ENCODE results near the gene GPRC5C.
"Not testable (repeated sequence)": the region's sequence is repeated elsewhere in the genome, so short reads cannot be mapped to it uniquely, and the experiment has no call there.

The GPRC5C gene

DNA sequence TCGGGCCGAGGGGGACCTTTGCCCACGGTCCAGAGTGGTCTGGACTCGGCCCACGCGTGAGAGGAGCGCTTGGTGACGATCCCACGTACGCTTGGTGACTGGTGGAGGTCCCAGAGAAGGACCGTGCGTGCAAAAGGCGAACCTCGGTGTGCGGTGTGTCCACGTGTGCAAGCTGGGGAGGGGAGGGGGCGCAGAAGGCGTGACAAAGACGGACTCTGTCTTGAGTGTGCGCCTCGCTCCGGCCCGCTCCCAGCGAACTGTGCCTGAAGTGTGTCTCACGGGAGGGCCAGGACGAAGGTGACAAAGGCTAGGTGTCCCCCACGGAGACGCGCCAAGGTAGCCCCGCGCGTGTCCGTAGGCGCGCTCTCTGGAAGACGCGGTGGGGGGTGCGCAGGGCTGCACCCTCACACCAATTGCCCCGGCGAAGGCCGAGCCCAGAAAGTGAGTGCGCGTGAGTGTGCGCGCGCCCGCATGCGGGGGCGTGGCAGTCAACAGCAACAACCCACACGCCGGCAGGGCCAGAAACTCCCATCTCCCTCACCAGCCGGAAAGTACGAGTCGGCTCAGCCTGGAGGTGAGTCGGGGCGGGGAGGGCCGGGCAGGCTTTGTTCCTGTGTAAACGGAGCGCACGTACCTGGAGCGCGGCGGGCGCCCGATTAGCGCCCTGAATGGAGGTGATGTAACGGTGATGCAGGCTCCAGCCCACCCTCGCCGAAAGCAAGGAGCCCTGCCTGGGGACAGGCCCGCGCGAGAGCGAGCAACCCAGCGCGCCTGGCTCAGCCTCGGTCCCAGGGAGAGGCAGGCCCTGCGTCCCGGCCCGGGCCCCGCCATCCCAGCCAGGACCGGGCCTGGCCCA, at the start of gene GPRC5C:
Gene GPRC5C, plus strand, starts transcription at position 521 of the 856 bp plus-strand sequence. CDS start 7,689 bp downstream, outside the sequence.
- no peak for DNase-seq (ENCODE audit: low spot score)

DNA sequence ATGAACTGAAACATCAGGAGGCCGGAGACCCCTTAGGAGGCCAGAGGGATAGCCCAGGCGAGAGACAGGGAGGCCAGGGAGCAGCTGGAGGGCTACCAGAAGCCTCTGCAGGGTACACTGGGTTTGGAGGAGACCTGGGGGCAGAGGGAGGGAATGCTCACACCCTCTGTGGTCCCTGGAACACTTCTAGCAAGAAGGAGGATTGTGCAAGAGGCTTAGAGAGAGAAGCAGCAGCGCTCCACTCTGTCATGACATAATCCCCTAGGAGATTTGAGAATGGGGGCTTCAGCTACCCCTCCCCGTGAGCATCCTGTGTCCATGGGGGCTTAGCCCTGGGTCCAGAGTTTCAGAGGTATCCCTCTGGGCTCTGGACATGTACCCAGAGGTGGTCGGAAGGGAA, 48.7 kb upstream of the GPRC5C start:
- no peak for DNase-seq (ENCODE audit: low spot score)

GRCh38 chr17:74385201-74385600, 46.7 kb upstream of the GPRC5C start:
- DNase-seq (ENCODE audit: low spot score) = no peak

DNA sequence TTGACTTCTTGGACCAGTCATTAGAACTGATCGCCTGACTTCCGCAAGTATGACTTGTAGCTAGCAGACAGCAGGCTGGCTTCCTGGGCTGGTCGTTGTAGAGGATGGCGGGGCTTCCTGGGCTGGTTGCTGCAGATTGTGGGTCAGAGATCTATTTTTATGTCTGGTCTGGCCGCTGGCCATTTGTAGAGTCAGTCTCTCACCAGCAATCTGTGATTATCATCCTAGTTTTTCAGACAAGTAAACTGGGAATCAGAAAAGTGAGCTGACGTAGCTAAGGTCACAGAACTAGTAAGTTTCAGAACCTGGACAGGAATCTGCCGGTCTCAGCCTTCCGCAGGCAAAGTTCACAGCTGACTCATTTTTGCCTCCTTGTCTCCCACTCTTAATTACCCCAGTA, 45.5 kb upstream of the GPRC5C start:
- DNase-seq (ENCODE audit: low spot score) = no peak

- DNase-seq (ENCODE audit: low spot score) = no peak
Observed at GRCh38 chr17:74387365-74388218, 44.3 kb upstream of the GPRC5C start.

GRCh38 chr17:74389084-74389753, 42.7 kb upstream of the GPRC5C start:
- no peak for DNase-seq (ENCODE audit: low spot score)

DNA sequence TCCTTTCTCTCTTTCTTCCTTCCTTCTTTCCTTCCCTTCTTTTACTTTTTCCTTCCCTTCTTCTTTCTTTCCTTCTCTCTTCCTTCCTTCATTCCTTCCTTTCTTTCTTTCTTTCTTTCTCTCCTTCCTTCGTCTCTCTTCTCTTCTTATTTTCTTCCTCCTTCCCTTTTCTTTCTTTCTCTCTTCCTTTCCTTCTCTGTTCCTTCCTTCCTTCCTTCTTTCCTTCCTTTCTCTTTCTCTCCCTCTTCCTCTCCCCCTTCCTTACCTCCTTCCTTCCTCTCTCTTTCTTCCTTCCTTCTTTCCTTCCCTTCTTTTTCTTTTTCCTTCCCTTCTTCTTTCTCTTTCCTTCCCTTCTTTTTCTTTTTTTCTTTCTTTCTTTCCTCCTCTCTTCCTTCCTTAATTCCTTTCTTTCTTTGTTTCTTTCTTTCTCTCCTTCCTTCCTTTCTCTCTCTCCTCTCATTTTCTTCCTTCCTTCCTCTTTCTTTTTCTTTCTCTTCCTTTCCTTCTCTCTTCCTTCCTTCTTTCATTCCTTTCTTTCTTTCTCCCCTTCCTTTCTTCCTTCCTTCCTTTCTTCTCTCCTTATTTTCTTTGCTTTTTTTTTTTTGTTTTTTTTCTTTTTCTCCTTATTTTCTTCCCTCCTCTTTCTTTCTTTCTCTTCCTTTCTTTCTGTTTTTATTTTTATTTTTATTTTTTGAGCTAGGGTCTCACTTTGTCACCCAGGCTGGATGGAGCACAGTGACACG, 41.8 kb upstream of the GPRC5C start:
- no peak for DNase-seq (ENCODE audit: low spot score)

GRCh38 chr17:74390680-74391653, 40.9 kb upstream of the GPRC5C start:
- DNase-seq (ENCODE audit: low spot score) = no peak

DNA sequence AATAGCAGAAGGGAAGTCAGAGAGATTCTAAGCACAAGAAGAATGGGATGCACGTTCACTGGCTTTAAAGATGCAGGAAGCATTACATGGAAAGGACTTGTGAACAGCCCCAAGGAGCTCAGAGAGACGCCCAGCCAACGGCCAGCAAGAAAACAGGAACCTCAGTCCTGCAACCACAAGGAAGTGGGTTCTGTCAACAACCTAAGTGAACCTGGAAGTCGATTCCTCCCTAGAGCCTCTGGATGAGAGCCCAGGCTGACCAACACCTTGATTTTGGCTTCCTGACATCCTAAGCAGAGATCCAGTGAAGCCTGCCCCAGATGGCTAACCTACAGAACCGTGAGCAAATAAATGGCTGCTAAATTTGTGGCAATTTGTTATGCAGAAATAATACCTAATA, 40.1 kb upstream of the GPRC5C start:
- DNase-seq (ENCODE audit: low spot score) = no peak

DNA sequence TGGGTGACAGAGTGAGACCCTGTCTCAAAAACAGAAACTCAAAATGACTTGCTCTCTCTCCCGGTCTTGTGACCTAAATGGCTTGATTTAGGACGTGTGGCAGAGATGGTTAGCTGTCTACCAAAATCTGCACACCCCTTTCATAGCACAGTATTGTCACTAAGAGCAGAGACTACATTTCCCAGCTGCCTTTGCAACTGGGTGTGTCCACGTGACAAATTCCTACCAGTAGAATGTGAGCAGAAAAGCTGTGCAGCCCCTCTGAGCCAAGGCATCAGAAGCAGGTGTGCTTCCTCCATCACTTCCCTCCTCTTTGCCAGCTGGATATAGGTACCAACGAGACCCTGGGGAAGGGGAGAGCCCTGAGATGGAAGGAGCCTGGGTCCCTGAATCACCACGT, 39.0 kb upstream of the GPRC5C start:
- no peak for DNase-seq (ENCODE audit: low spot score)

- no peak for DNase-seq (ENCODE audit: low spot score)
Observed at GRCh38 chr17:74393346-74393942, 38.4 kb upstream of the GPRC5C start.

DNA sequence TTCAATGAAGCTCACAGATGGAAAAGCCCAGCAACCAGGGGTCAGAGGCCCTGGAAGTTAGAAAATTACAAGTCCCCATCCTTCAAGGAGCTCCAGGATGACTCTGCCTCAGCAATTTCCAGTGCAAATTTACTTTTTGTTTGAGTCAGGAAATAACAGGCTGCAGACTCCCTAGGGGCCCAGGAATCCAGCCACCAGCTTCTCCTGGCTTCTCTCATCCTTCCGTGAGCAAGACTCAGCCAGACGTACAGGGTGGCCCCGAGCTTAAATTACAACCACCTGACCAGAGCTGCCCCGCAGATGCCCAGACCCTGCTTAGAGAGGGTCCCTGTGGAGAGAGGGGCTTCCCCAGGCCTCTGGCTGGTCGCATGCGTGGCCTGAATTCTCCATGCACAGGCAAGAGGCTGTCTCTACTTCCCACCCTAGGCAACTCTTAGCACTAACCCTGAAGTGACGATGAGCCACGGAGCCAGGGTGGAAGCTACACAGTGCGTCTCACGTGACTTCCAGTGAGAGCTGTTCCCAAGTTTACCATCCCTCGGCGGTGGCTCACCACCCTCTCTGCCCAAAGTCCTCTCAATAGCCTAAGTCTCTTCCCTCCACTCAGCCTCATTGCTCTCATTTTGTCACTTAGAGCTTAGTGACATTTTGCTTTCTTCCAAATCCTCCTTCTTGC, 37.5 kb upstream of the GPRC5C start:
- no peak for DNase-seq (ENCODE audit: low spot score)

- no peak for DNase-seq (ENCODE audit: low spot score)
Observed at GRCh38 chr17:74394977-74395376, 36.9 kb upstream of the GPRC5C start.

DNA sequence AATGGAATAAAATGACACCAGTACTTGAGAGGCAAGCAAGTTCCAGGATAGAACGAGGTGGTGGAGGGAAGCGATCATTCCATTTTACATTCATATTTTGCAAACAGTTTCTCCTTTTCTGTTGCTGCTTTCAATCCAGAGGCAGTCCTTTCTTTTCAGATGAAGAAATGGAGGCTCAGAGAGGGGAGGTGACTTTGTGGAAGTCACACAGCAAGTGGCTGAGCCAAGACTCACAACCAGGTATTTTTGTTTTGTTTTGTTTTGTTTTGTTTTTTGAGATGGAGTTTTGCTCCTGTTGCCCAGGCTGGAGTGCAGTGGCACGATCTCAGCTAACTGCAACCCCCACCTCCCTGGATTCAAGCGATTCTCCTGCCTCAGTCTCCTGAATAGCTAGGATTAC, 35.3 kb upstream of the GPRC5C start:
- no peak for DNase-seq (ENCODE audit: low spot score)

DNA sequence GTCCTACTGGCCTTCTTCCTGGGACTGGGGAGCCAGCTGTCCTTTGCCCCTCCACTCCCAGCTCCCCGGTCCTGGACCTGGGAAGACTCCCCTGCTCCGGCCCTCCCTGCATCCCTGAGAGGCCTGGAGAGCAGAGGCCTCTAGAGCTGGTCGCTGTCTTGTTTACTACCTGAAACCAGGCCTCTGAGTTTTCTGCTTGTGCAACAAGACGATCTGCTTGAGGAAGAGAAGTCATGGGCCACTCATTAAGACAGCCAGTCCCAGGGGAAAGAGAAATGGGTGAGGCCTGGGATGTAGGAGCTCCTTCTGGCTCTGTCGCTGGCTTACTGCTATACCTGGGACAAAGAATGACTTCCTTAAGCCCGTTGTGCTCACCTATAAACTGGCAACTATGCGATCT, 29.8 kb upstream of the GPRC5C start:
- DNase-seq (ENCODE audit: low spot score) = no peak

DNA sequence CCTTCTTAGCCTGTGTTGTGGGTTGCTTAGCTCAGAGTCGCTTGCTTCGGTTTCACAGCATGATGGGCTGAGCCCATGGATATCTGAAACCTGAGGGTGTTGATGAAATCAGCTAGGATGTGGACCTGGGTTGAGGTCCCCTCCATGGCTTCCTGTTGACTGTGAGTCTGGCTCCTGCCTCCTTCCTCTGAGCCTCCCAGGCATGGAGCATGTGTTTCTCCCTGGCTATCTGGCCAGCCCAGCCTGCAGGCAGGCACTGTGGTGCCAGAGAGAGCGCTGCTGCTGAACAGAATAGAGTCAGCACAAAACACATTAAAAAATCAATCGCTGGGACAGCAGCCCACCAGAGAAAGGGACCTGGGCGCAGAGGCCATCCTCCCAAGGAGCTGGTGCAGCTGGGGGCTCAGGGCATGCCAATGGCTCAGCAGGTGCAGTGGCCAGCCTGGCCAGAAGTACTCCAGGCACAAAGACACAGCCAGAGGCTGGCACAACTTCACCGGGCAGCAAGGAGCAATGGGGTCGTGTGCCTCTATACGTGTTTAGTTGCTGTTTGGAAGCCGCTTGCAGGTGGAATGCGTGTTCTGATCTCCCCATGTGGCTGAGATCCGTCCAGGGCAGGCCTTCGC, 28.3 kb upstream of the GPRC5C start:
- DNase-seq (ENCODE audit: low spot score) = no peak

DNA sequence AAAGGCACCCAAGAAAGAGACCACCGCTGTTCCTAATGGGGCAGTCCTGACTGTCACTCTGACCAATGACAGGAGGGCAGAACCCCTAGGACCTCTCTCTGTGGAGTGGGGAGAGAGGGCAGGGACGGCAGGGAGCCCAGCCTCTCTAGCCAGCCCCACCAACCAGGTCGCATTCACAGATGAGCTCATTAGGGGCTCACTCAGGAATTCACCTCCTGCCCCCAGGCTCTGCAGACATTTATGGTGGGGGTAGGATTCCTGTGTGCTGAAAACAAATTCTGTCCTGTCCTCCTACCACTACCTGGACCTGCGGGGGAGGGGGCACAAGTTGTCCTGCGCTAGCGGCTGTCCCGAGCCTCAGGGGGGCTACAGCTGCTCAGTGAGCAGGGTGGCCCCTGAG, 27.7 kb upstream of the GPRC5C start:
- no peak for DNase-seq (ENCODE audit: low spot score)

GRCh38 chr17:74404789-74405188, 27.1 kb upstream of the GPRC5C start:
- DNase-seq (ENCODE audit: low spot score) = no peak

- DNase-seq (ENCODE audit: low spot score) = not testable (repeated sequence)
Observed at GRCh38 chr17:74405311-74405710, 26.6 kb upstream of the GPRC5C start.
